Activated CD8-positive, alpha-beta T cell treated with anti-CD3 and anti-CD28 coated beads, Interleukin-2, amount 10 ng/mL, durations not matched to agents 7 days and 5 days (primary cell): ENCODE measurements around the gene IQSEC1. TPM values are rescaled to one million over a fixed set of nuclear protein-coding genes. Genes with fewer than 3 reads are reported as not detected.

Source experiments
- ATAC-seq: fragments of 150-1000 bp; cut with Tn5 transposase; one replicate; pipeline ENCODE4 v1.10.0; 2021; ENCODE audit warnings: moderate library complexity
- CTCF ChIA-PET: fragments of 350-600 bp; sonication (Branson Sonifier 250); formaldehyde crosslinking; loops from one replicate; lab custom pipeline; 2021; ENCODE audit warnings: antibody characterized with exemption; lab: Charles Lee
- POLR2A ChIA-PET: fragments of 350-600 bp; sonication (Branson Sonifier 250); formaldehyde crosslinking; loops from one replicate; lab custom pipeline; 2021; ENCODE audit warnings: antibody characterized with exemption; lab: Charles Lee
- DNase-seq: peaks from one replicate; pipeline ENCODE4 v3.0.0-alpha.2; 2020
- H3K27ac Mint-ChIP-seq: one replicate; pipeline ENCODE4 v1.8.0; 2021; ENCODE audit warnings: mild to moderate bottlenecking, mixed read lengths
- H3K27me3 Mint-ChIP-seq: one replicate; pipeline ENCODE4 v1.8.0; 2021; ENCODE audit warnings: low read depth, mixed read lengths
- H3K36me3 Mint-ChIP-seq: one replicate; pipeline ENCODE4 v1.8.0; 2021; ENCODE audit warnings: low read depth, mixed read lengths
- H3K4me1 Mint-ChIP-seq: one replicate; pipeline ENCODE4 v1.8.0; 2021; ENCODE audit warnings: low read depth, mixed read lengths
- H3K4me3 Mint-ChIP-seq: one replicate; pipeline ENCODE4 v1.8.0; 2021; ENCODE audit warnings: mild to moderate bottlenecking, mixed read lengths
- H3K9me3 Mint-ChIP-seq: one replicate; pipeline ENCODE4 v1.8.0; 2022; ENCODE audit warnings: mixed read lengths; ENCODE audit not compliant: insufficient read depth
- total RNA-seq, 2 experiments: library from RNA; stranded (reverse); gene quantifications; one replicate each; pipeline ENCODE4 v1.2.3, GENCODE V29; 2021

IQSEC1 gene
- 10 to 100 TPM; 47.8 to 53.8 TPM for total RNA-seq

GRCh38 chr3:13073326-13074005, at the start of gene IQSEC1:
Gene IQSEC1 (minus strand): TSS chr3:13073429. CDS start chr3:13073014, 415 bp downstream.
- POLR2A ChIA-PET, result interaction anchor here (0.6 to 1.0 kb wide), 2 partner anchors 12 to 61 kb away, joined by 3 read pairs; no protein-coding TSS in a partner anchor

GRCh38 chr3:13122081-13123012, 49.1 kb upstream of the IQSEC1 start:
- ChIA-PET CTCF (no interaction called here), POLR2A (no interaction called here)
- peaks cover 10% of the 10 kb centered on the region for H3K27me3 Mint-ChIP-seq
- no peak overlapping the region for H3K27ac Mint-ChIP-seq
- no peaks in the 10 kb centered on the region for H3K9me3 Mint-ChIP-seq
- ATAC-seq (no peak), DNase-seq (no peak)
- no peak overlapping the region for H3K4me3 Mint-ChIP-seq
- H3K4me1 Mint-ChIP-seq, result no peaks in the 10 kb centered on the region
- H3K36me3 Mint-ChIP-seq, result no peaks in the 10 kb centered on the region

More at GRCh38 chr3:13073326-13074005, at the start of gene IQSEC1:
- Mint-ChIP-seq H3K4me3 (peak within 1 kb of the TSS; percentile 87), H3K9me3 (no peaks in the 10 kb centered on the region), H3K4me1 (peaks cover 61% of the 10 kb centered on the region), H3K27me3 (peaks cover 17% of the 10 kb centered on the region), H3K27ac (peak within 1 kb of the TSS; percentile 89), H3K36me3 (peaks cover 10% of the 10 kb centered on the region)
- ATAC-seq, result peak; percentile 72
- peak; percentile 90 for DNase-seq
- CTCF ChIA-PET, result no interaction called here

DNA sequence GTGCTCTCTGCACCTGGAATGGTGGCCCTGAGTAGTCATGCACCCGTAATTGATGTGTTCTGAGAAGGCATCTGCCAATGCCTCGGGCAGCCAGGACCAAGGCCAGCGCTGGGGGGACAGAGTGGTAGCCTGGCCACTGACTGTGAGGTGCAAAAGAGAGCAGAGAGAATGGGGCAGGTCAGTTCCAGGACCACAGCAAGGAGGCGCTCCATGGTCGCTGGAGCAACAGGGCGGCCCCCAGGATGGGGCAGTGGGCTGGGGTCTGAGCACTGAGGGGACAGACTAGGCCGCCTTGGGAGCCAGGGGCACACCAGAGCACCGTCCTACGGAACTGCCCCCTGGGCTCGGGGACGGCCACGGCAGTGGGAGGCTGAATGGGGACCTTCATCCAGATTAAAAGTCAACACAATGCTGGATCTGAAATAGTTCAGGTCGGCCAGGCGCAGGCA, 48.3 kb upstream of the IQSEC1 start:
- Mint-ChIP-seq H3K9me3 (no peaks in the 10 kb centered on the region), H3K4me3 (no peak overlapping the region), H3K27me3 (peaks cover 8% of the 10 kb centered on the region), H3K4me1 (no peaks in the 10 kb centered on the region), H3K36me3 (no peaks in the 10 kb centered on the region), H3K27ac (no peak overlapping the region)
- DNase-seq, result no peak
- ATAC-seq, result no peak
- CTCF ChIA-PET, result no interaction called here
- POLR2A ChIA-PET, result no interaction called here

GRCh38 chr3:13120928-13121552, 47.8 kb upstream of the IQSEC1 start:
- Mint-ChIP-seq H3K4me1 (no peaks in the 10 kb centered on the region), H3K9me3 (no peaks in the 10 kb centered on the region), H3K27me3 (peaks cover 3% of the 10 kb centered on the region), H3K27ac (no peak overlapping the region), H3K4me3 (no peak overlapping the region), H3K36me3 (no peaks in the 10 kb centered on the region)
- POLR2A ChIA-PET, result no interaction called here
- no peak for DNase-seq
- ATAC-seq, result no peak
- CTCF ChIA-PET, result interaction anchor here (2.2 kb wide), 1 partner anchor 29 kb away, joined by 9 read pairs; no protein-coding TSS in a partner anchor

DNA sequence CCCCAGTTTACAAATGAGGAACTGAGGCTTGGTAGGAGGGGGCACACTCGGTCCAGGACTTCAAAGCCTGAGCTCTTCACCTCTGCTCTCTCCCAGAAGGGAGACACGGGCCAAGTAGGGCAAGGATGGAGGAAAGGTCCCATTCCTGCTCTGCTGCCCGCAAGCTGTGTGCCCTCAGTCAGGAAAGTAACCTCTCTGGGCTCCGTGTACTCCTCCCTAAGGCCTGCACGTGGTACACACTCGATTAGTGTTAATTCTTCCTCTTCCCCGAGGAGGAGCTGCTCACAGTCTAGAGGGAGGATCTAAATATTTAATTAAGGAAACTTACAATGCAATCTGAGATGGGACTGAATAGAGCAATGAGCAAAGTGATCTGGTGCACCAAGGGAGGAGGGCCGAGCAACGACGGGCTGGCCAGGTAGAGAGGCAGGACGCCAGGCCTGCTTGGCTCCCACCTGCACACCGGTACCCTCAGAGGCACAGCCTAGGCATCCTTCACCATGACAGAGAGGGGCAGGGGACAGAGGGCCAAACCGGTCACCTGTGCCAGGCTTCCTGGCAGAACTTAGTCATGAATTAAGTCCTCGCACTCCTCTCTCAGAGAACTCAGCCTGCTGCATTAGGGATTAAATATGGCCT, 47.2 kb upstream of the IQSEC1 start:
- H3K27ac Mint-ChIP-seq, result no peak overlapping the region

GRCh38 chr3:13119471-13120220, 46.4 kb upstream of the IQSEC1 start:
- H3K27me3 Mint-ChIP-seq, result peaks cover 2% of the 10 kb centered on the region
- H3K27ac Mint-ChIP-seq, result no peak overlapping the region
- DNase-seq, result no peak
- H3K4me1 Mint-ChIP-seq, result no peaks in the 10 kb centered on the region
- H3K36me3 Mint-ChIP-seq, result no peaks in the 10 kb centered on the region
- no peak overlapping the region for H3K4me3 Mint-ChIP-seq
- CTCF ChIA-PET, result interaction anchor here (0.9 to 2.2 kb wide), 2 partner anchors 9 to 28 kb away, joined by 3 to 9 read pairs; no protein-coding TSS in a partner anchor
- no peak for ATAC-seq
- H3K9me3 Mint-ChIP-seq, result no peaks in the 10 kb centered on the region
- POLR2A ChIA-PET, result no interaction called here

More for the DNA sequence above, 47.2 kb upstream of the IQSEC1 start:
- H3K4me1 Mint-ChIP-seq, result no peaks in the 10 kb centered on the region
- no peaks in the 10 kb centered on the region for H3K9me3 Mint-ChIP-seq
- no peak overlapping the region for H3K4me3 Mint-ChIP-seq
- H3K36me3 Mint-ChIP-seq, result no peaks in the 10 kb centered on the region
- ChIA-PET CTCF (interaction anchor here (0.9 to 2.2 kb wide), 2 partner anchors 9 to 29 kb away, joined by 3 to 9 read pairs; no protein-coding TSS in a partner anchor), POLR2A (no interaction called here)
- peaks cover 2% of the 10 kb centered on the region for H3K27me3 Mint-ChIP-seq
- ATAC-seq, result no peak
- no peak for DNase-seq

GRCh38 chr3:13116426-13116825, 43.2 kb upstream of the IQSEC1 start:
- peaks cover 2% of the 10 kb centered on the region for H3K27me3 Mint-ChIP-seq
- DNase-seq (no peak), ATAC-seq (no peak)
- H3K4me3 Mint-ChIP-seq, result no peak overlapping the region
- H3K36me3 Mint-ChIP-seq, result no peaks in the 10 kb centered on the region
- H3K9me3 Mint-ChIP-seq, result no peaks in the 10 kb centered on the region
- H3K27ac Mint-ChIP-seq, result no peak overlapping the region
- CTCF ChIA-PET, result no interaction called here
- H3K4me1 Mint-ChIP-seq, result no peaks in the 10 kb centered on the region
- POLR2A ChIA-PET, result no interaction called here

DNA sequence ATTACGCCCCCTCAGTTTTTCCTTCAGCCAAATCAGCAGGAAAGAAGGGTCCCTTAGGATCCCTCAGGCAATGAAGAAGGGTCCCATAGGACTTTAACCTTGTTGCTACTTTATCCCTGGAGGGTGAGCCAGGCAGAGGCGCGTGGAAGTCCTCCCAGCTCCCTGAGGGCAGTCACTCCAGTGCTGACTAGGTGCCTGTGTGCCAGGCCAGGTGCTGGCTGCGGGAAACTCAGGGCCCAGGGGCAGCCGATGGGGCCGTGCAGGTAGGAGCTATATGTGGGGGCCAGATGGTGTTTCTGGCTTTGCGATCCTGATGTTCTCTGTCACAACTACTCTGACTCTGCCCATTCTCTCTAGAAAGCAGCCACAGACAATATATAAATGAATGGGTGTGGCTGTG, 42.8 kb upstream of the IQSEC1 start:
- Mint-ChIP-seq H3K9me3 (no peaks in the 10 kb centered on the region), H3K4me3 (no peak overlapping the region), H3K4me1 (peaks cover under 1% of the 10 kb centered on the region), H3K36me3 (no peaks in the 10 kb centered on the region), H3K27ac (no peak overlapping the region), H3K27me3 (peaks cover 2% of the 10 kb centered on the region)
- ChIA-PET CTCF (no interaction called here), POLR2A (no interaction called here)
- DNase-seq (no peak), ATAC-seq (no peak)

DNA sequence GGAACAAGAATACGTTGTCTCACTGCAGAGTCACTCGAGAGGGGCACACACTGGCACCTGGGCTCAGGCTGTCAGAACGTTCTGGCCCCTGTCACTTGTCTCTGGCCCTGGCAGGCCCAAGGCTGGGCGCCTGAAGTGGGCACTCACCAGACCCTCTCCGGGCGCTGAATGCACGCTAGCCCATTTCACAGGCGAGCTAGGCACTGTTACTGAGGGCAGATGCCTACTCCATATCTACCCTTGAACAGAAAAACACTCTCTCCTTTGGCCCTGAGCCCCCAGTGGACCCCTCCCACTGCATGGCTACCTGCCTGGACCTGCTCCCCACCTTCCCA, 42.3 kb upstream of the IQSEC1 start:
- no peaks in the 10 kb centered on the region for H3K36me3 Mint-ChIP-seq
- CTCF ChIA-PET, result no interaction called here
- no peak overlapping the region for H3K4me3 Mint-ChIP-seq
- H3K27ac Mint-ChIP-seq, result no peak overlapping the region
- POLR2A ChIA-PET, result no interaction called here
- peaks cover 2% of the 10 kb centered on the region for H3K27me3 Mint-ChIP-seq
- H3K4me1 Mint-ChIP-seq, result peaks cover 5% of the 10 kb centered on the region
- H3K9me3 Mint-ChIP-seq, result no peaks in the 10 kb centered on the region
- DNase-seq (no peak), ATAC-seq (no peak)

DNA sequence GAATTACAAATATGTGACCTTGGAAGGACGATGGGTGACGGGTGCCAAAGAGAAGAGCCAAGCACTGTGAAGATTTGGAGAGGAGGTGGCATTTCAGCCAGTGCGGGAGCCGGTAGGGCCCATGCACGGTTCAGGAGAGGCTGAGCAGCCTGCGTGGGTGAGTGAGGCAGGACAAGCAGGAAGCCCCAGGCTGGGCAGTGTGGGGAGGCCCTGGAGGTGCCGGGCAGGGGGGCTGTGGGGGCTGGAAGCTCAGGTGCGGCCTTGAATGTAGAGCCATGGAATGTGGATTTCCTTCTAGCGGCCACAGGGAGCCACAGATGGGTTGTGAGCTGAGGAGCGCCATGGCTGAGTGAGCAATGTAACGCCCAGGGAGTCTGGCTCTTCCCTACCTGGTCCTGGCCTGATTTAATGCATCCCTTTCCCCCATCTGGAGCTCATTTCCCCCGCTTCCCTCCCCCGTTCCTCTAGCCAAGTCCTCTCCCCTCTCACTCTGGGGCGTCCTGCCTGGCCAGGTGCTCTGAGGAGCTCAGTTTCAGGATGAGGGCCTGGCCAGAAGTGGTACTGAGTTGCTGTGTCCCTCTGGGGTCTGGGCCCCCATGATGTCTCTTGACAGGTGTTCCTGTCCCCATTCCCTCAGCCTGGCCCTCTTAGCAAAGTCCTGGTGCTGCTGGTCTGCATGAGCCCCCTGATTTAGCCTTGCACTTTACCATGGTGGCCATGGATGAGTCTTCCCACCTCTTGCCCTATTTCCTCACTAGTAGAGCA, 41.8 kb upstream of the IQSEC1 start:
- H3K9me3 Mint-ChIP-seq, result no peaks in the 10 kb centered on the region
- no peaks in the 10 kb centered on the region for H3K36me3 Mint-ChIP-seq
- no peak for ATAC-seq
- no peak overlapping the region for H3K27ac Mint-ChIP-seq
- POLR2A ChIA-PET, result no interaction called here
- H3K4me3 Mint-ChIP-seq, result no peak overlapping the region
- CTCF ChIA-PET, result no interaction called here
- no peak for DNase-seq
- peaks cover 2% of the 10 kb centered on the region for H3K27me3 Mint-ChIP-seq
- peaks cover 6% of the 10 kb centered on the region for H3K4me1 Mint-ChIP-seq
